BJ (cell line): ENCODE data around the gene CACNA1I. TPM values are rescaled to one million over a fixed set of nuclear protein-coding genes. Genes with fewer than 3 reads are reported as not detected.

ENCODE experiments used
- CTCF ChIA-PET: fragments of 350-600 bp; formaldehyde crosslinking; extraction: SDS; loops from one replicate; lab custom pipeline; 2021; ENCODE audit warnings: antibody characterized with exemption, inconsistent platforms; lab: Yijun Ruan, JAX
- POLR2A ChIA-PET: fragments of 300-600 bp; sonication (Branson Sonifier 250); formaldehyde crosslinking; extraction: SDS; loops from one replicate; lab custom pipeline; 2021; ENCODE audit warnings: antibody characterized with exemption; lab: Charles Lee
- DNase-seq: peaks from one replicate; pipeline ENCODE4 v3.0.0-alpha.2; 2011; ENCODE audit warnings: low read depth
- H3K27me3 ChIP-seq: 2 replicates; pipeline ENCODE4 v1.6.0; 2011; ENCODE audit warnings: low read length; ENCODE audit not compliant: control insufficient read depth, insufficient read depth
- H3K36me3 ChIP-seq: 2 replicates; pipeline ENCODE4 v1.5.1; 2011; ENCODE audit warnings: low read length; ENCODE audit not compliant: control insufficient read depth, insufficient read depth
- H3K4me3 ChIP-seq: 2 replicates; pipeline ENCODE4 v1.5.1; 2011; ENCODE audit warnings: low read depth, mild to moderate bottlenecking, control low read depth, low read length
- polyA plus RNA-seq: library from polyadenylated mRNA; depleted of rRNA; stranded (reverse); fragments of >200 nt; gene quantifications from 2 replicates; pipeline ENCODE4 v1.2.3, GENCODE V29; 2011
- TF ChIP-seq, protein P1 (sequence below): IDR thresholded peaks from 2 replicates; pipeline ENCODE4 v1.5.1; 2011; ENCODE audit warnings: low read depth, mild to moderate bottlenecking, control low read depth, inconsistent platforms, low read length, moderate library complexity; ENCODE audit not compliant: insufficient read depth

Gene CACNA1I
- polyA plus RNA-seq, 1 experiment = 0.01 TPM

DNA sequence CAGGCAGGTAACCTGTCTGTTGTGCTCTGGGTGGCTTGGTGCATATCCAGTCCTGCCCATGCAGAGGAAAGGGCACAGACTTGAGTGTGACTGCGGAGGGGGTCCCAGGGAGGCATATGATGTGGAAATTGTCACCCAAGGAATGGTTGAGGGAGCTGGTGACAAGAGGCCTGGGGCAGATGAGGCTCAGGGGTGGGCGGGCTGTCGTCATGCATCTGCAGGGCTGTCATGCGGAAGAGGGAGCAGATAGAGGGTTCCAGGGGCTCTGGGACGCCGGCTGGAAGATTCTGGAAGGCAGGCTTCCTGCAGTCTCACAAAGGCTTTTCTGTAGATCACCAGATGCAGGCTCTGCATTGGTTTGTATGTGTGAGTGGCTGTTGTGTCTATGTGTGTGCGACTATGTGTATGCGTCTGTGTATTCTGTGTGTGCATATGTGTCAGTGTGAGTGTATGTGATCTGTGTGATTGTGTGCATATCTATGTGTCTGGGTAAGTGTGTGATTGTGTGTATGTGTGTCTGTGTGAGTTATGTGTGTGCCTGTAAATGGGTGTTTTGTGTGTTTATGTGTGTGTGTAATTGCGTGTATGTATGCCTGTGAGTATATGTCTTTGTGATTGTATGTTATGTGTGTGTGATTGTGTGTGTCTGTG is 7.6 kb upstream of the CACNA1I start:
- TF ChIP-seq, protein P1, sequence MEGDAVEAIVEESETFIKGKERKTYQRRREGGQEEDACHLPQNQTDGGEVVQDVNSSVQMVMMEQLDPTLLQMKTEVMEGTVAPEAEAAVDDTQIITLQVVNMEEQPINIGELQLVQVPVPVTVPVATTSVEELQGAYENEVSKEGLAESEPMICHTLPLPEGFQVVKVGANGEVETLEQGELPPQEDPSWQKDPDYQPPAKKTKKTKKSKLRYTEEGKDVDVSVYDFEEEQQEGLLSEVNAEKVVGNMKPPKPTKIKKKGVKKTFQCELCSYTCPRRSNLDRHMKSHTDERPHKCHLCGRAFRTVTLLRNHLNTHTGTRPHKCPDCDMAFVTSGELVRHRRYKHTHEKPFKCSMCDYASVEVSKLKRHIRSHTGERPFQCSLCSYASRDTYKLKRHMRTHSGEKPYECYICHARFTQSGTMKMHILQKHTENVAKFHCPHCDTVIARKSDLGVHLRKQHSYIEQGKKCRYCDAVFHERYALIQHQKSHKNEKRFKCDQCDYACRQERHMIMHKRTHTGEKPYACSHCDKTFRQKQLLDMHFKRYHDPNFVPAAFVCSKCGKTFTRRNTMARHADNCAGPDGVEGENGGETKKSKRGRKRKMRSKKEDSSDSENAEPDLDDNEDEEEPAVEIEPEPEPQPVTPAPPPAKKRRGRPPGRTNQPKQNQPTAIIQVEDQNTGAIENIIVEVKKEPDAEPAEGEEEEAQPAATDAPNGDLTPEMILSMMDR = no peak
- CTCF ChIA-PET = interaction anchor here (0.9 to 1.5 kb wide), 2 partner anchors 459 to 462 kb away, joined by 3 to 7 read pairs; no protein-coding TSS in a partner anchor
- H3K36me3 ChIP-seq = no peaks in the 10 kb centered on the region
- DNase-seq = no peak
- H3K4me3 ChIP-seq = no peak overlapping the region
- POLR2A ChIA-PET = no interaction called here
- peaks cover 19% of the 10 kb centered on the region for H3K27me3 ChIP-seq

DNA sequence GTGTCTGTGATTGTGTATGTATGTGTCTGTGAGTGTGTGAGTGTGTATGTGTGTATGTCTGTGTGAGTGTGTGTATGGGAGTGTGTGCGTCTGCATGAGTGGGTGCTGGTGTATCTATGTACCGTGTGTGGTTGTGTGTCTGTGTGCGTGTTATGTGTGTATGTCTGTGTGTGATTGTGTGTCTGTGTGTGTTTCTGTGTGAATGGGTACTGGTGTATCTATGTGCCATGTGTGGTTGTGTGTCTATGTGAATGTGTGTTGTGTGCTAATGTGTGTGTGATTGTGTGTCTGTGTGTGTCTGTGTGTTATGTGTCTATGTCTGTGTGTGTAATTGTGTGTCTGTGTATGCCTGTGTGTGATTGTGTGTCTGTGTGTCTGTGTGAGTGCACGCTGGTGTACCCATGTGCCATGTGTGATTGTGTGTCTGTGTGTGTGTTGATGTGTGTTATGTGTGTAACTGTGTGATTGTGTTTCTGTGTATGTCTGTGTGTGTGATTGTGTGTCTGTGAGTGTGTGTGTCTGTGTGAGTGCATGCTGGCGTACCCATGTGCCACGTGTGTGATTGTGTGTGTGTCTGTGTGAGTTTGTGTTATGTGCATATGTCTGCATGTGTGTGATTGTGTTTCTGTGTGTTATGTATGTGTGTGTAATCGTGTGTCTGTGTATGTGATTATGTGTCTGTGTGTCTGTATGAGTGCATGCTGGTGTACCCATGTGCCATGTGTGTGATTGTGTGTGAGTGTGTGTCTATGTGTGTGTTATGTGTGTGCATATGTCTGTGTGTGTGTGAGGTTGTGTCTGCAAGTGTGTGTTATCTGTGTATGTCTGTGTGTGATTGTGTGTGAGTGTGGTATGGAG is 6.8 kb upstream of the CACNA1I start:
- TF ChIP-seq, protein P1 = no peak

DNA sequence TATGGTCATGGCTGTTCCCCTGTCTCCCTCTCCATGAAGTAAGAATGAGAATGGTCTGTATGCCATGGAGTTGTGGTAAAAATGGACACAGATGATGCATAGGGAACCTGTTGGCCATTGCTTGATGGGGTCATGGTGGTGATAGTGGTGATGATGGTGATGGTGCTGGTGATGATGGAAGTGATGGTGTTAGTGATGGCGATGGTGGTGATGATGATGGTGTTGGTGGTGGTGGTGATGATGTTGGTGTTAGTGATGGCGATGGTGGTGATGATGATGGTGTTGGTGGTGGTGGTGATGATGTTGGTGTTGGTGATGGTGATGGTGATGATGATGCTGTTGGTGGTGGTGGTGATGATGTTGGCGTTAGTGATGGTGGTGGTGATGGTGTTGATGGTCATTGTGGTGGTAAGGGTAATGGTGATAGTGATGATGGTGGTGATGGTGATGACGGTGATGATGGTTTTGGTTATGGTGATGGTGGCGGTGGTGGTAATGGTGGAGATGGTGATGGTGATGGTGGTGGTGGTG is 5.1 kb upstream of the CACNA1I start:
- H3K27me3 ChIP-seq = peaks cover 7% of the 10 kb centered on the region; the same call in 1 of the 2 replicates
- POLR2A ChIA-PET = no interaction called here
- no peak for DNase-seq
- TF ChIP-seq, protein P1 = no peak
- no peak overlapping the region for H3K4me3 ChIP-seq
- H3K36me3 ChIP-seq = no peaks in the 10 kb centered on the region
- CTCF ChIA-PET = interaction anchor here (0.8 to 0.9 kb wide), 2 partner anchors 31 to 242 kb away, joined by 3 read pairs; no protein-coding TSS in a partner anchor

More for the DNA sequence above, 6.8 kb upstream of the CACNA1I start:
- ChIA-PET CTCF (no interaction called here), POLR2A (no interaction called here)
- no peak for DNase-seq
- Histone ChIP-seq H3K4me3 (no peak overlapping the region), H3K27me3 (peaks cover 13% of the 10 kb centered on the region), H3K36me3 (no peaks in the 10 kb centered on the region)

DNA sequence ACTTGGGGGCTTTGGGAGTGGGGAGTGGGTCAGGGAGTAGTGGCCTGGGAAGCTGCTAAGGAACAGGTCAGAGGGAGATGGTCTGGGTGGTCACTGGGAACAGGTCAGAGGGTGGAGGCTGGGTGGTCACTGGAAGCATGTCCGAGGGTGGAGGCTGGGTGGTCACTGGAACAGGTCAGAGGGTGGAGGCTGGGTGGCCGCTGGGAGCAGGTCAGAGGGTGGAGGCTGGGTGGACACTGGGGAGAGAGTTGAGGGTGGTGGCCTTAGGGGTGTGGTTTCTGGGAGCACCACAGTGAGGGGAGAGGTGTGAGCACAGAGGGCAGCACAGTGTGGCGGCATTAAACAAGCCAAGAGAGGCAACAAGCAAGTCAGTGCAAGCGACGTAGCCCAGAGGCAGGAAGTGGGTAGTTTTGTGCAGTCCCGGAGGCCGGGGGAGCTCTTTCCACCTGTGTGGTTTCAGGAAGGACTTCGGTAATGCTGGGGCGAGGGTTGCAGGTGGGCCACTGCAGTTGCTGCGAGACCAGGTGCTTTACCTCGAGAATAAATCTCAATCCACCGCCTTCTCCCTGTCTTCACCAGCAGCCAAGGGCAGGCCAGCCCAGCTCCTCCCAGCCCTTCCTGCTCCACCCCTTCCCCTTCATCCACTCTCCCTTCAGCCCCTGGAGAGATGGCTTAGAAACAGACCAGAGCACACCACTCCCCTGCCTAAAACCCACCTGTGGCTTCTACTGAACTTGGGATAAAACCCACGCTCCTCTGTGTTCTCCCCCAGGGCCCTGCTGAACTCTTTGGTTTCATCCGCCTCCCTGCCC is 3.2 kb upstream of the CACNA1I start:
- CTCF ChIA-PET = interaction anchor here (0.8 kb wide), 1 partner anchor 20 kb away, joined by 3 read pairs; no protein-coding TSS in a partner anchor
- no peaks in the 10 kb centered on the region for H3K36me3 ChIP-seq
- H3K27me3 ChIP-seq = no peaks in the 10 kb centered on the region; the same call in 1 of the 2 replicates
- no peak overlapping the region for H3K4me3 ChIP-seq
- TF ChIP-seq, protein P1 = no peak
- no peak for DNase-seq
- POLR2A ChIA-PET = no interaction called here
